Measurements from ENCODE around the gene ERFE.

ERFE gene

DNA sequence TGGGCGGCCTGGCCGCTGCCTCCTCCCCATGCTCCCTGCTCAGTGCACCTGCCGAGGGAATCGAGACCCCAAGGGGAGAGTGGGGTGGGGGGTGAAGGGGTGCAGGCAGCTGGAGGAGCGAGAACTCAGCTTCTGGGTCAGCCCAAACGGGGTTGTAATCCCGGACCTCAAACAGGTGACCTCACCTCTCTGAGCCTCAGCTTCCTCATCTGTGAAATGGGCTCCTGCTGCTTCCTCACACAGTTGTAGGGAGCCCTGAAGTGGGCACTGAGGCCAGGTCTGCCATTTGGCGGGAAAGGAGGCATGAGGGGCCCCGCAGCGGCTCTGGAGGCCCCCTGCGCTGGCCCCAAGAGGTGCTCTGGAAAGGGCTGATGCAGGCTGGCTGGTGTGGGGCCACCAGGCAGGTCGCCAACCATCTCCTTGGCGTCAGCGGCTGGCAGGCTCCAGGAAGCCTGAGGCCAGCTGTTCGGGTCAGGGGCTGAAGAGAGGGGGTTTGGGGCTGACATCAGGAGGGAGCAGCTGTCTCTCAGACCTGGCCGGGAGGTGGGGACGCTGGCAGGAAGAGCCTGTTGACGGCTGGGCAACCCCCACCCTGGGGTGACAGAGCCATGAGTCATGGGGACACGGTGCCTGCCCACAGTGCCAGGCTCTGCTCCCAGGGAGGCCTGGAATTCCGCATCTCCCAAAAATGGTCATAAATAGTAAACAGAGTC lies 15.4 kb upstream of the ERFE start:
- Histone ChIP-seq H3K4me1 (ENCODE audit: control insufficient read depth, insufficient read depth, low read length) (no peaks in the 10 kb centered on the region), H3K27ac (ENCODE audit: low read depth, low read length) (no peak overlapping the region)

GRCh38 chr2:238144262-238144661 lies 14.5 kb upstream of the ERFE start:
- no peaks in the 10 kb centered on the region for H3K36me3 ChIP-seq (ENCODE audit: control insufficient read depth, insufficient read depth, low read length)
- no peak overlapping the region for H3K4me3 ChIP-seq (ENCODE audit: low read depth, low read length)
- H3K27ac ChIP-seq (ENCODE audit: low read depth, low read length), result no peak overlapping the region
- no peaks in the 10 kb centered on the region for H3K9me3 ChIP-seq (ENCODE audit: control insufficient read depth, insufficient read depth, low read length)
- H3K4me1 ChIP-seq (ENCODE audit: control insufficient read depth, insufficient read depth, low read length), result no peaks in the 10 kb centered on the region
- H3K9ac ChIP-seq (ENCODE audit: low read depth, low read length), result no peak overlapping the region
- no peaks in the 10 kb centered on the region for H3K27me3 ChIP-seq (ENCODE audit: control insufficient read depth, insufficient read depth, low read length)

More for the DNA sequence above, 15.4 kb upstream of the ERFE start:
- Histone ChIP-seq H3K9me3 (ENCODE audit: control insufficient read depth, insufficient read depth, low read length) (no peaks in the 10 kb centered on the region), H3K27me3 (ENCODE audit: control insufficient read depth, insufficient read depth, low read length) (no peaks in the 10 kb centered on the region), H3K9ac (ENCODE audit: low read depth, low read length) (no peak overlapping the region), H3K4me3 (ENCODE audit: low read depth, low read length) (no peak overlapping the region), H3K36me3 (ENCODE audit: control insufficient read depth, insufficient read depth, low read length) (no peaks in the 10 kb centered on the region)

DNA sequence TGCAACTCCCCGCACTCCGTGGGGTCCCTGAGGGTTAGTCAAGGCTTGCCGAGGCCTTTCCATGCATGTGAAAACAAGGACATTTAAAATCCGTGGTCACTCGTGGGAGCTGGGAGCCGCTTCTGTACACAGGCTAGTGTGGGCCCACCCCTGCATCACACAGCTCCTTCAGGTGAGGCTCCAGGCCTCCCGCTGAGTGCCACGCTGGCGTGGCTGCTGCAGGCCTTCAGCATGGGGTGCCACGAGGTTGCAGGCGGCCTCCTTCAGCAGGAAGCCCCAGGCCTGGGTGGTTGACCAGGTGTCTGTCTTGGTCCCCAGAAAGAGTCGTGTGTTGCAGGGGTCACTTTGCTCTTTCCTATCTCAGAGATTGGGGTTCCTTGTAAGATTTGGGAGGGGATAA lies 13.7 kb upstream of the ERFE start:
- H3K4me1 ChIP-seq (ENCODE audit: control insufficient read depth, insufficient read depth, low read length), result no peaks in the 10 kb centered on the region
- H3K9me3 ChIP-seq (ENCODE audit: control insufficient read depth, insufficient read depth, low read length), result no peaks in the 10 kb centered on the region
- H3K4me3 ChIP-seq (ENCODE audit: low read depth, low read length), result no peak overlapping the region
- no peaks in the 10 kb centered on the region for H3K27me3 ChIP-seq (ENCODE audit: control insufficient read depth, insufficient read depth, low read length)
- no peak overlapping the region for H3K27ac ChIP-seq (ENCODE audit: low read depth, low read length)
- H3K9ac ChIP-seq (ENCODE audit: low read depth, low read length), result no peak overlapping the region
- H3K36me3 ChIP-seq (ENCODE audit: control insufficient read depth, insufficient read depth, low read length), result no peaks in the 10 kb centered on the region

- no peak overlapping the region for H3K27ac ChIP-seq (ENCODE audit: low read depth, low read length)
- no peak overlapping the region for H3K9ac ChIP-seq (ENCODE audit: low read depth, low read length)
Observed at GRCh38 chr2:238145851-238146250, 12.9 kb upstream of the ERFE start.

DNA sequence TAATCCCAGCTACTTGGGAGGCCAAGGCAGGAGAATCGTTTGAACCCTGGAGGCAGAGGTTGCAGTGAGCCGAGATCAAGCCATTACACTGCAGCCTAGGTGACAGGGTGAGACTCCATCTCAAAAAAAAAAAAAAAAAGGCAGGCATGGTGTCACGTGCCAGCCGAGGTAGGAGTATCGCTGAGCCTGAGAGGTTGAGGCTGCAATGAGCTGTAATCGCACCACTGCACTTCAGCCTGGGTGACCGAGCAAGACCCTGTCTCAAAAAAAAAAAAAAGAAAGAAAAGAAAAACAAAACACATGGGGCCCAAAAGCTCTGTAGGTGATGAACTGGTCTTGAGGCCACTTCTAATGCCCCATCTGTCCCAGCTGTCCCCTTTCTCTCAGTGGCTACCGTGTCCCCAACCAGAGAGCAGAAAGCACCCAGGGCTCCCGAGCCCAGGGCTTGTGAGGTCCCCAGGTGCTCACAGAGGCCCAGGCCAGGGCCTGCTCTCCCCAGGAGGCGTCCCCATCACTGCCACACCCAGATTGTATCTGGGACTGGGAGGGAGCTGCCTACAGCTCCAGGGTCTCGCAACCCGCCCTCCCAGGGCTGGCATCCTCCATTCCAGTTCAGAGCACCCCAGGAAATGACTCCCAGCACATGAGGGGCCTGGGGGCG lies 11.8 kb upstream of the ERFE start:
- no peaks in the 10 kb centered on the region for H3K9me3 ChIP-seq (ENCODE audit: control insufficient read depth, insufficient read depth, low read length)
- no peak overlapping the region for H3K4me3 ChIP-seq (ENCODE audit: low read depth, low read length)
- no peaks in the 10 kb centered on the region for H3K27me3 ChIP-seq (ENCODE audit: control insufficient read depth, insufficient read depth, low read length)
- 0 out of 2 replicates have a peak, but pooled peaks cover 5% of the 10 kb centered on the region for H3K4me1 ChIP-seq (ENCODE audit: control insufficient read depth, insufficient read depth, low read length)
- no peak overlapping the region for H3K27ac ChIP-seq (ENCODE audit: low read depth, low read length)
- H3K36me3 ChIP-seq (ENCODE audit: control insufficient read depth, insufficient read depth, low read length), result no peaks in the 10 kb centered on the region
- no peak overlapping the region for H3K9ac ChIP-seq (ENCODE audit: low read depth, low read length)

More at GRCh38 chr2:238145851-238146250, 12.9 kb upstream of the ERFE start:
- Histone ChIP-seq H3K4me3 (ENCODE audit: low read depth, low read length) (no peak overlapping the region), H3K9me3 (ENCODE audit: control insufficient read depth, insufficient read depth, low read length) (no peaks in the 10 kb centered on the region), H3K4me1 (ENCODE audit: control insufficient read depth, insufficient read depth, low read length) (no peaks in the 10 kb centered on the region), H3K27me3 (ENCODE audit: control insufficient read depth, insufficient read depth, low read length) (no peaks in the 10 kb centered on the region), H3K36me3 (ENCODE audit: control insufficient read depth, insufficient read depth, low read length) (no peaks in the 10 kb centered on the region)

DNA sequence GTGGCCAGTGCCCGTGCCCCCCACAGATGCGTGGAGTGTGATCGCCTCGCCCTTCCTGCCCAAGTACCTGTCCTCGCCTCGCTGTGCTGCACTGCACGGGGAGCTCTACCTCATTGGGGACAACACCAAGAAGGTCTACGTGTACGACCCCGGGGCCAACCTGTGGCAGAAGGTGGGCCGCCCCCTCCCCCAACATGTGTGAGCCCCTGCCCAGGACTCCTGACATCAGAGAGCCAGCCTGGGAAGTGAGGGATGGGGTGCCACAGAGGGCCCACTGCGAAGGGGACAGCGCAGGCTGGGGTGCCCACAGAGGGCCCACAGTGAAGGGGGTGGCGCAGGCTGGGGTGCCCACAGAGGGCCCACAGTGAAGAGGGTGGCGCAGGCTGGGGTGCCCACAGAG lies 9.8 kb upstream of the ERFE start:
- Histone ChIP-seq H3K36me3 (ENCODE audit: control insufficient read depth, insufficient read depth, low read length) (no peaks in the 10 kb centered on the region), H3K4me1 (ENCODE audit: control insufficient read depth, insufficient read depth, low read length) (0 out of 2 replicates have a peak, but pooled peaks cover 5% of the 10 kb centered on the region), H3K27ac (ENCODE audit: low read depth, low read length) (no peak overlapping the region), H3K9ac (ENCODE audit: low read depth, low read length) (no peak overlapping the region), H3K9me3 (ENCODE audit: control insufficient read depth, insufficient read depth, low read length) (no peaks in the 10 kb centered on the region), H3K4me3 (ENCODE audit: low read depth, low read length) (no peak overlapping the region), H3K27me3 (ENCODE audit: control insufficient read depth, insufficient read depth, low read length) (no peaks in the 10 kb centered on the region)

DNA sequence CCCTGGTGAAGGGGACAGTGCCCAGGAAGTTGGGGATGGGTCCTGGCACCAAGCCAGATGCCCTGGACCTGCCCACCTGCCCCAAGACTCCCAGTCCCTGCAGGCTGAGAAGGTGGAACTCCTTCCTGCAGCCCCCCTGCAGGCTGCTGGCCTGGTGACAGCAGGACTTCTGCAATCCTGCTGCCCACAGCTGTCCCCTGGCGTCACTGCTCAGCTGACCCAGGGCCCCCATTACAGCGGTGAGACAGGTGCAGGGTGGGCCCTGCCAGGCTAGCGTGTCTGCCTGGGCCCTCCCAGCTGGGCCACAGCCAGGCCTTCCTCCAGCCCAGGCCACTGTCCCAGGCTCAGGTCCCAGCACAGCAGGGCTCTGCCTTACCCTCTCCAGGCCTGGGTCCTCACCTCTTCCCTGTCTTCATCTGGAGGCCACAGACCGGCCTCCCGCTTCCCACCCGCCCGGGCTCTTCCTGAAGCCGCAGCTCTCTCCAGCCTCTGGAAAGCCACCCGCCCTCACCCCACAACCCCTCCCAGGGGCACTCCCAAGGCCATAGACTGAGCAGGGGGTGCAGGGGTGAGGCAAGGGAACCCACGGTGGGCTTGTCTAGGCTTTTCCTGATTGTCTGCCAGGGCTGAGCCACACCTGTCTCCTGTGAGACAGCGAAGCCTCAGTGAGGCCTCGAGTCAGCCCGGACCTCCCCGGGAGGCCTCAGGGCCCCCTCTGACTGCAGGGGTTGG lies 8.8 kb upstream of the ERFE start:
- Histone ChIP-seq H3K36me3 (ENCODE audit: control insufficient read depth, insufficient read depth, low read length) (no peaks in the 10 kb centered on the region), H3K4me3 (ENCODE audit: low read depth, low read length) (no peak overlapping the region), H3K9ac (ENCODE audit: low read depth, low read length) (no peak overlapping the region), H3K9me3 (ENCODE audit: control insufficient read depth, insufficient read depth, low read length) (no peaks in the 10 kb centered on the region), H3K27ac (ENCODE audit: low read depth, low read length) (no peak overlapping the region), H3K27me3 (ENCODE audit: control insufficient read depth, insufficient read depth, low read length) (no peaks in the 10 kb centered on the region), H3K4me1 (ENCODE audit: control insufficient read depth, insufficient read depth, low read length) (0 out of 2 replicates have a peak, but pooled peaks cover 5% of the 10 kb centered on the region)

DNA sequence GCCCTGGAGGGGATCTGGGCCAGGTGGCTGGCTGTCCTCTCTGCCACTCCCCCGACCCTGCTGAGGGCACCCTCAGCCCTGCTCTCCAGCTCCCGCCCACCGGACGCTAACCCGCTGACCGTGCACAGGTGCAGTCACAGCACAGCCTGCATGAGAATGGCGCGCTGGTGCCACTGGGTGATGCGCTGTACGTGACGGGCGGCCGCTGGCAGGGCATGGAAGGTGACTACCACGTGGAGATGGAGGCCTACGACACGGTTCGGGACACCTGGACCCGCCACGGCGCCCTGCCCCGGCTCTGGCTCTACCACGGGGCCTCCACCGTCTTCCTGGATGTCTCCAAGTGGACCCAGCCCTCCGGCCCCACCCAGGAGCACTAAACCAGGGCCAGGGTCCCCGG lies 8.1 kb upstream of the ERFE start:
- Histone ChIP-seq H3K4me3 (ENCODE audit: low read depth, low read length) (no peak overlapping the region), H3K4me1 (ENCODE audit: control insufficient read depth, insufficient read depth, low read length) (0 out of 2 replicates have a peak, but pooled peaks cover 5% of the 10 kb centered on the region), H3K27me3 (ENCODE audit: control insufficient read depth, insufficient read depth, low read length) (no peaks in the 10 kb centered on the region), H3K27ac (ENCODE audit: low read depth, low read length) (no peak overlapping the region), H3K9me3 (ENCODE audit: control insufficient read depth, insufficient read depth, low read length) (no peaks in the 10 kb centered on the region), H3K36me3 (ENCODE audit: control insufficient read depth, insufficient read depth, low read length) (no peaks in the 10 kb centered on the region), H3K9ac (ENCODE audit: low read depth, low read length) (no peak overlapping the region)

DNA sequence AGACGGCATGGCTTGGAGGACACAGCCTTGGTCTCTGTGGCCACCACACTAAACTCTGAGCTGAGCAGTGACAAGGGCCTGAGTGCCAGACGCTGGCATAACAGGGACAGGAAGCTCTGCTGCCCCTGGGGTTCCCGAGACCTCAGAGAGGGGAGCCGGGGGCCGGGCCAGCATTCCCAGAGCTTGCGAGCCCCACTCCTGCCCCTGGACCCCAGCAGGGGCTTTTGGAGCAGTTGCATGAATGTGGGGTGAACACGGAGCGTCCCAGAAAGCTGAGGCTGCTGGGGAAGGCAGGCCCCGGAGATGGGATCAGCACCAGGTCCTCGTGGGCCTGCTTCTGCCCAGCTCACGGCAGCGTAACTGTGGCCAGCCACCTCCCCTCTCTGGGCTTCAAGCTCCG lies 7.6 kb upstream of the ERFE start:
- H3K9ac ChIP-seq (ENCODE audit: low read depth, low read length), result no peak overlapping the region
- H3K4me1 ChIP-seq (ENCODE audit: control insufficient read depth, insufficient read depth, low read length), result 0 out of 2 replicates have a peak, but pooled peaks cover 5% of the 10 kb centered on the region
- no peak overlapping the region for H3K4me3 ChIP-seq (ENCODE audit: low read depth, low read length)
- H3K9me3 ChIP-seq (ENCODE audit: control insufficient read depth, insufficient read depth, low read length), result no peaks in the 10 kb centered on the region
- no peaks in the 10 kb centered on the region for H3K36me3 ChIP-seq (ENCODE audit: control insufficient read depth, insufficient read depth, low read length)
- H3K27ac ChIP-seq (ENCODE audit: low read depth, low read length), result no peak overlapping the region
- H3K27me3 ChIP-seq (ENCODE audit: control insufficient read depth, insufficient read depth, low read length), result no peaks in the 10 kb centered on the region

DNA sequence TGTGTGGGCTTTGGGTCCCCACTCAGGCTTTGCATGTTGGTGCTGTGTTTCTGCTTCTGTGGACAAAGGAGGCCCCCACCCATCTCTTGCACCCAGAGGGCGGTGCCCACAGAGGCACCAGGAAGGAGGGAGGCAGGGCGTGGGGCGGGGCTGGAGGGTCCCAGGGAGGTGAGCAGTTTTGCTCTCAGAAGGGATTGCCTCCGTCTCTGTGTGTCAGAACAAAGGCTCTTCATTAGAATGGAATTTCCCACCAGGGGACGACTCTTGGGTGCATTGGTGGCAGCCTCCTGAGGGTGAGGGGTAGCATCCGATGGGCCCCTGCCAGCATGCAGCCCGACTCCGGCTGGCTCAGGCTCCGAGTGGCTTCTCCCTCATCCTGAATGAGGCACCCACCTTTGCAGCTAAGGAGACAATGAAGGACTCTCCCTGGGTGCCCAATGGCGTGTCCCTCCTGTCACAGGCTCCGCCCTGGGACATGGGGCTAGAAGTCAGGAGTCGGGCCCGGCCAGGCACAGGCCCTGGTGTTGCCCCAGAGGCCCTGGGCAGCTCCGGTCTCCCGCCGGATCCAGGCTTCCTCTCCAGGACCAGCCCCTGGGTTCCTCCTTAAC lies 7.0 kb upstream of the ERFE start:
- Histone ChIP-seq H3K4me1 (ENCODE audit: control insufficient read depth, insufficient read depth, low read length) (0 out of 2 replicates have a peak, but pooled peaks cover 5% of the 10 kb centered on the region), H3K36me3 (ENCODE audit: control insufficient read depth, insufficient read depth, low read length) (no peaks in the 10 kb centered on the region), H3K27me3 (ENCODE audit: control insufficient read depth, insufficient read depth, low read length) (no peaks in the 10 kb centered on the region), H3K27ac (ENCODE audit: low read depth, low read length) (no peak overlapping the region), H3K4me3 (ENCODE audit: low read depth, low read length) (no peak overlapping the region), H3K9ac (ENCODE audit: low read depth, low read length) (no peak overlapping the region), H3K9me3 (ENCODE audit: control insufficient read depth, insufficient read depth, low read length) (no peaks in the 10 kb centered on the region)

Data from HUES48 (cell line).